EH (cell line): Measurements from ENCODE around the gene ADORA2A.

Experiments
- DNase-seq: peaks from one replicate; pipeline ENCODE4 v3.0.0-alpha.2; 2015; ENCODE audit warnings: low read depth

The ADORA2A gene

GRCh38 chr22:24453853-24454252 is 26.5 kb downstream of the ADORA2A start:
- DNase-seq = no peak

- no peak for DNase-seq
Observed at GRCh38 chr22:24455039-24455438, 27.6 kb downstream of the ADORA2A start.

GRCh38 chr22:24455751-24456426 is 28.5 kb downstream of the ADORA2A start:
- no peak for DNase-seq

- no peak for DNase-seq
Observed at GRCh38 chr22:24457894-24458420, 30.6 kb downstream of the ADORA2A start.

GRCh38 chr22:24459911-24460310 is 32.5 kb downstream of the ADORA2A start:
- DNase-seq = no peak

GRCh38 chr22:24460418-24461089 is 33.2 kb downstream of the ADORA2A start:
- no peak for DNase-seq

- DNase-seq = no peak
Observed at GRCh38 chr22:24463071-24463760, 35.8 kb downstream of the ADORA2A start.

GRCh38 chr22:24465566-24465965 is 38.2 kb downstream of the ADORA2A start:
- DNase-seq = peak; percentile 81

GRCh38 chr22:24465975-24466374 is 38.6 kb downstream of the ADORA2A start:
- DNase-seq = no peak

GRCh38 chr22:24466716-24467328 is 39.4 kb downstream of the ADORA2A start:
- peak; percentile 94 for DNase-seq

- DNase-seq = no peak
Observed at GRCh38 chr22:24467340-24467739, 39.9 kb downstream of the ADORA2A start.

- peak; percentile 84 for DNase-seq
Observed at GRCh38 chr22:24471570-24471969, 44.2 kb downstream of the ADORA2A start.

GRCh38 chr22:24473284-24473683 is 45.9 kb downstream of the ADORA2A start:
- DNase-seq = no peak

- DNase-seq = peak; percentile 97
Observed at GRCh38 chr22:24474221-24474620, 46.8 kb downstream of the ADORA2A start.

- DNase-seq = peak; percentile 30
Observed at GRCh38 chr22:24474649-24475255, 47.4 kb downstream of the ADORA2A start.

GRCh38 chr22:24481641-24482040 is 54.2 kb downstream of the ADORA2A start:
- no peak for DNase-seq

GRCh38 chr22:24482575-24482974 is 55.2 kb downstream of the ADORA2A start:
- peak; percentile 88 for DNase-seq

GRCh38 chr22:24482998-24483397 is 55.6 kb downstream of the ADORA2A start:
- no peak for DNase-seq

- DNase-seq = no peak
Observed at GRCh38 chr22:24483976-24484545, 56.7 kb downstream of the ADORA2A start.

GRCh38 chr22:24485170-24485569 is 57.8 kb downstream of the ADORA2A start:
- DNase-seq = no peak

GRCh38 chr22:24485608-24486007 is 58.2 kb downstream of the ADORA2A start:
- DNase-seq = peak; percentile 39

- peak; percentile 92 for DNase-seq
Observed at GRCh38 chr22:24486501-24486921, 59.1 kb downstream of the ADORA2A start.
